HL-60 (cell line): ENCODE measurements around the gene EPB41.

Experiments
- CTCF ChIP-seq: IDR thresholded peaks from one replicate; pipeline ENCODE4 v1.5.1; 2011; ENCODE audit warnings: low read length, control low read depth, inconsistent platforms; ENCODE audit not compliant: insufficient read depth
- GABPA ChIP-seq: IDR thresholded peaks from 2 replicates; pipeline ENCODE4 v1.6.1; 2012; ENCODE audit warnings: low read depth
- POLR2AphosphoS5 ChIP-seq: IDR thresholded peaks from 2 replicates; pipeline ENCODE4 v1.6.1; 2012; ENCODE audit warnings: low read depth
- REST ChIP-seq: IDR thresholded peaks from 2 replicates; pipeline ENCODE4 v1.6.1; 2012; ENCODE audit warnings: low read depth; ENCODE audit not compliant: insufficient replicate concordance

- no peak for TF ChIP-seq CTCF
- TF ChIP-seq POLR2AphosphoS5 = no peak
- TF ChIP-seq REST = no peak
- no peak for TF ChIP-seq GABPA
Measured at GRCh38 chr1:29133861-29134694, 219.7 kb downstream of the EPB41 start.
